Measurements from ENCODE around the gene ARL14EP.

ARL14EP gene

GRCh38 chr11:30346068-30346688, 23.3 kb downstream of the ARL14EP start:
- H3K27me3 ChIP-seq (ENCODE audit: control insufficient read depth, insufficient read depth, low read length), result no peaks in the 10 kb centered on the region
- peak; percentile 34 for TF ChIP-seq CTCF (IDR thresholded peaks at IDR 0.05)
- no peaks in the 10 kb centered on the region for H3K4me1 ChIP-seq
- no peak overlapping the region for H2AFZ ChIP-seq
- H3K36me3 ChIP-seq (ENCODE audit: control insufficient read depth, insufficient read depth, low read length), result no peaks in the 10 kb centered on the region
- H3K27ac ChIP-seq, result no peak overlapping the region
- H3K4me3 ChIP-seq (ENCODE audit: low read depth, low read length), result no peak overlapping the region
- H3K9ac ChIP-seq, result no peak overlapping the region
- H3K79me2 ChIP-seq, result no peaks in the 10 kb centered on the region
- no peak overlapping the region for H3K4me2 ChIP-seq (ENCODE audit: low read length)
- H3K9me3 ChIP-seq (ENCODE audit: control insufficient read depth, low read length), result no peaks in the 10 kb centered on the region

- Histone ChIP-seq H3K9ac (no peak overlapping the region), H3K79me2 (no peaks in the 10 kb centered on the region), H3K27ac (no peak overlapping the region), H3K36me3 (ENCODE audit: control insufficient read depth, insufficient read depth, low read length) (no peaks in the 10 kb centered on the region), H3K4me1 (no peaks in the 10 kb centered on the region), H3K4me3 (ENCODE audit: low read depth, low read length) (no peak overlapping the region), H3K27me3 (ENCODE audit: control insufficient read depth, insufficient read depth, low read length) (no peaks in the 10 kb centered on the region), H2AFZ (no peak overlapping the region), H3K4me2 (ENCODE audit: low read length) (no peak overlapping the region), H3K9me3 (ENCODE audit: control insufficient read depth, low read length) (no peaks in the 10 kb centered on the region)
- TF ChIP-seq CTCF (IDR thresholded peaks at IDR 0.05), result no peak
Observed at GRCh38 chr11:30348035-30348434, 25.1 kb downstream of the ARL14EP start.

- no peak for TF ChIP-seq CTCF (IDR thresholded peaks at IDR 0.05)
- no peaks in the 10 kb centered on the region for H3K9me3 ChIP-seq (ENCODE audit: control insufficient read depth, low read length)
- H3K79me2 ChIP-seq, result no peaks in the 10 kb centered on the region
- no peaks in the 10 kb centered on the region for H3K27me3 ChIP-seq (ENCODE audit: control insufficient read depth, insufficient read depth, low read length)
- no peak overlapping the region for H3K27ac ChIP-seq
- H2AFZ ChIP-seq, result no peak overlapping the region
- no peaks in the 10 kb centered on the region for H3K36me3 ChIP-seq (ENCODE audit: control insufficient read depth, insufficient read depth, low read length)
- H3K4me1 ChIP-seq, result no peaks in the 10 kb centered on the region
- no peak overlapping the region for H3K4me2 ChIP-seq (ENCODE audit: low read length)
- no peak overlapping the region for H3K4me3 ChIP-seq (ENCODE audit: low read depth, low read length)
- H3K9ac ChIP-seq, result no peak overlapping the region
Observed at GRCh38 chr11:30349885-30350284, 27.0 kb downstream of the ARL14EP start.

GRCh38 chr11:30350384-30350783, 27.5 kb downstream of the ARL14EP start:
- H3K79me2 ChIP-seq, result no peaks in the 10 kb centered on the region
- no peaks in the 10 kb centered on the region for H3K36me3 ChIP-seq (ENCODE audit: control insufficient read depth, insufficient read depth, low read length)
- H3K27ac ChIP-seq, result no peak overlapping the region
- H3K9ac ChIP-seq, result no peak overlapping the region
- no peaks in the 10 kb centered on the region for H3K9me3 ChIP-seq (ENCODE audit: control insufficient read depth, low read length)
- TF ChIP-seq CTCF (IDR thresholded peaks at IDR 0.05), result no peak
- no peak overlapping the region for H3K4me3 ChIP-seq (ENCODE audit: low read depth, low read length)
- no peaks in the 10 kb centered on the region for H3K4me1 ChIP-seq
- H2AFZ ChIP-seq, result no peak overlapping the region
- H3K4me2 ChIP-seq (ENCODE audit: low read length), result no peak overlapping the region
- H3K27me3 ChIP-seq (ENCODE audit: control insufficient read depth, insufficient read depth, low read length), result no peaks in the 10 kb centered on the region

GRCh38 chr11:30351061-30351460, 28.2 kb downstream of the ARL14EP start:
- no peaks in the 10 kb centered on the region for H3K4me1 ChIP-seq
- TF ChIP-seq CTCF (IDR thresholded peaks at IDR 0.05), result no peak
- H3K9ac ChIP-seq, result no peak overlapping the region
- H3K4me2 ChIP-seq (ENCODE audit: low read length), result no peak overlapping the region
- H3K9me3 ChIP-seq (ENCODE audit: control insufficient read depth, low read length), result no peaks in the 10 kb centered on the region
- H2AFZ ChIP-seq, result no peak overlapping the region
- no peaks in the 10 kb centered on the region for H3K27me3 ChIP-seq (ENCODE audit: control insufficient read depth, insufficient read depth, low read length)
- H3K36me3 ChIP-seq (ENCODE audit: control insufficient read depth, insufficient read depth, low read length), result no peaks in the 10 kb centered on the region
- H3K27ac ChIP-seq, result no peak overlapping the region
- no peaks in the 10 kb centered on the region for H3K79me2 ChIP-seq
- no peak overlapping the region for H3K4me3 ChIP-seq (ENCODE audit: low read depth, low read length)
